Body of pancreas (tissue), 4 donors: ENCODE measurements around the gene NODAL.

ENCODE experiments used
- CTCF ChIP-seq, 7 experiments: fragments of 450-650 bp in 4 of 7; fragments of 200-600 bp in 3 of 7; sonication (generic) in 3 of 7; IDR thresholded peaks; one replicate each; pipeline ENCODE4 v1.5.1; 2016 to 2019; ENCODE audit warnings: antibody characterized with exemption in 7 of 7
- POLR2A ChIP-seq, 3 donors: fragments of 450-650 bp; IDR thresholded peaks; one replicate each; pipeline ENCODE4 v1.6.1; 2016; ENCODE audit warnings: antibody characterized with exemption in 3 of 3, mild to moderate bottlenecking in 2 of 3

- TF ChIP-seq CTCF (IDR thresholded peaks at IDR 0.05) (no peak), POLR2A (IDR thresholded peaks at IDR 0.05) (no peak)
These were observed 8.8 kb downstream of the NODAL start for GRCh38 chr10:70432561-70433263.
